Neuronal stem cell (in vitro differentiated cells): ENCODE data around the gene ZDHHC5.

ENCODE experiments used
- DNase-seq: peaks from one replicate; pipeline ENCODE4 v3.0.0-alpha.2; 2013; ENCODE audit warnings: low spot score
- H2AFZ ChIP-seq: one replicate; pipeline ENCODE4 v1.6.1; 2013; ENCODE audit warnings: mild to moderate bottlenecking, low read length, inconsistent platforms
- H2AK5ac ChIP-seq: 2 replicates; pipeline ENCODE4 v1.6.1; 2013; ENCODE audit warnings: low read depth, mild to moderate bottlenecking, inconsistent platforms, low read length, moderate library complexity, mixed read lengths
- H2BK120ac ChIP-seq: 2 replicates; pipeline ENCODE4 v1.6.1; 2013; ENCODE audit warnings: low read depth, mild to moderate bottlenecking, inconsistent platforms, low read length, moderate library complexity, mixed read lengths
- H2BK12ac ChIP-seq: one replicate; pipeline ENCODE4 v1.6.1; 2013; ENCODE audit warnings: low read length, inconsistent platforms
- H2BK15ac ChIP-seq: 2 replicates; pipeline ENCODE4 v1.6.1; 2013; ENCODE audit warnings: mild to moderate bottlenecking, low read length, inconsistent platforms, mixed read lengths
- H2BK5ac ChIP-seq: one replicate; pipeline ENCODE4 v1.6.1; 2013; ENCODE audit warnings: inconsistent platforms, mild to moderate bottlenecking, low read length, moderate library complexity
- H3K14ac ChIP-seq: one replicate; pipeline ENCODE4 v1.6.1; 2013; ENCODE audit warnings: low read length, inconsistent platforms
- H3K18ac ChIP-seq: 2 replicates; pipeline ENCODE4 v1.6.1; 2013; ENCODE audit warnings: low read length, inconsistent platforms
- H3K23ac ChIP-seq: 2 replicates; pipeline ENCODE4 v1.6.1; 2013; ENCODE audit warnings: low read depth, mild to moderate bottlenecking, mixed read lengths, low read length, inconsistent platforms; ENCODE audit not compliant: poor library complexity
- H3K27ac ChIP-seq: replicated peaks from 3 replicates; pipeline ENCODE4 v1.5.1; 2013; ENCODE audit warnings: low read length, inconsistent platforms
- H3K27me3 ChIP-seq, 3 experiments: 2 replicates each; pipeline ENCODE4 v1.6.1; 2013; ENCODE audit warnings: low read length in 3 of 3, mild to moderate bottlenecking in 2 of 3, inconsistent platforms in 1 of 3, low read depth in 1 of 3, mixed read lengths in 1 of 3, moderate library complexity in 1 of 3; ENCODE audit not compliant: control insufficient read depth in 3 of 3, insufficient read depth in 3 of 3
- H3K36me3 ChIP-seq, 2 donors: replicated peaks in 1 of 2; 2 replicates each; pipeline ENCODE4 v1.6.1; 2013; ENCODE audit warnings: low read length in 2 of 2; ENCODE audit not compliant: control insufficient read depth in 2 of 2, insufficient read depth in 2 of 2
- H3K4ac ChIP-seq: 2 replicates; pipeline ENCODE4 v1.6.1; 2013; ENCODE audit warnings: inconsistent platforms, mild to moderate bottlenecking, low read length, moderate library complexity
- H3K4me1 ChIP-seq, 2 donors: 1 replicate in 1 of 2; 2 replicates in 1 of 2; pipeline ENCODE4 v1.6.1; 2013; ENCODE audit warnings: low read length in 2 of 2, low read depth in 1 of 2; ENCODE audit not compliant: control insufficient read depth in 2 of 2, insufficient read depth in 1 of 2
- H3K4me2 ChIP-seq: one replicate; pipeline ENCODE4 v1.6.1; 2013; ENCODE audit warnings: mild to moderate bottlenecking, low read length, inconsistent platforms; ENCODE audit not compliant: insufficient read depth, poor library complexity, severe bottlenecking
- H3K4me3 ChIP-seq, 2 donors: 2 replicates each; pipeline ENCODE4 v1.5.1; 2013; ENCODE audit warnings: low read length in 2 of 2, mild to moderate bottlenecking in 2 of 2, inconsistent platforms in 1 of 2, moderate library complexity in 1 of 2
- H3K79me1 ChIP-seq: one replicate; pipeline ENCODE4 v1.6.1; 2013; ENCODE audit warnings: low read depth, mild to moderate bottlenecking, inconsistent platforms, low read length, moderate library complexity
- H3K9ac ChIP-seq: one replicate; pipeline ENCODE4 v1.6.1; 2013; ENCODE audit warnings: mild to moderate bottlenecking, low read depth, low read length, inconsistent platforms; ENCODE audit not compliant: poor library complexity
- H3K9me3 ChIP-seq, 2 donors: replicated peaks in 1 of 2; 2 replicates each; pipeline versions ENCODE3 to v1.6.1; 2013; ENCODE audit warnings: low read length in 2 of 2, mild to moderate bottlenecking in 2 of 2, inconsistent platforms in 1 of 2, low read depth in 1 of 2, mixed read lengths in 1 of 2, moderate library complexity in 1 of 2; ENCODE audit not compliant: control insufficient read depth in 2 of 2, insufficient read depth in 1 of 2
- H4K8ac ChIP-seq: one replicate; pipeline ENCODE4 v1.6.1; 2013; ENCODE audit warnings: low read depth, mild to moderate bottlenecking, inconsistent platforms, low read length, moderate library complexity
- H4K91ac ChIP-seq: one replicate; pipeline ENCODE4 v1.6.1; 2013; ENCODE audit warnings: low read length, low read depth, mild to moderate bottlenecking, inconsistent platforms; ENCODE audit not compliant: poor library complexity
- WGBS, 2 donors: extraction: QIAGEN DNeasy Blood & Tissue Kit; methylation state at CpG; one replicate each; pipeline ENCODE4 v1.1.7; 2013; ENCODE audit warnings: missing lambda C conversion rate in 2 of 2, mixed read lengths in 1 of 2; ENCODE audit not compliant: insufficient read length in 2 of 2, insufficient replicate concordance in 1 of 2; ENCODE audit errors: extremely low coverage in 2 of 2; 5-methylcytosine and 5-hydroxymethylcytosine counted together

The ZDHHC5 gene

DNA sequence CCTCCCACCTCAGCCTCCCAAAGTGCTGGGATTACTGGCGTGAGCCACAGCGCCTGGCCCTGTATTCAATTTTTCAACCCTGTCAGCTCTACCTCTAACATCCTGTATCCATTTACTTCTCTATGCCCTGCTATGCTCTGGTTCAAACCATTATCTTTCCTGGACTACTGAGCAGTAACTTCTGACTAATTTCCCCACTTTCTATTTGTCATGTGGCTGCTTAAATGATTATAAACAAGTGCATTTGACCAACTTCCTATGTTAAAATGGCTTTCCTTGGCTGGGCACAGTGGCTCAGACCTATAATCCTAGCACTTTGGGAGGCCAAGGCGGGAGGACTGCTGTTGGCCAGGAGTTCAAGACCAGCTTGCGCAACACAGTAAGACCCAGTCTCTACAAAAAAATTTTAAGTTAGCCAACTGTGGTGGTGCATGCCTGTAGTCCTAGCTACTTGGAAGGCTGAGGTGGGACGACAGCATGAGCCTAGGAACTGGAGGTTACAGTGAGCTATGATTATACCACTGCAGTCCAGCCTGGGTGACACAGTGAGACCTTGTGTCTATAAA is 42.0 kb downstream of the ZDHHC5 start:
- H3K4me1 ChIP-seq, result peaks cover 6 to 12% of the 10 kb centered on the region in 2 donors
- no peak overlapping the region for H4K91ac ChIP-seq
- peaks cover under 1 to 47% of the 10 kb centered on the region in 2 donors for H3K36me3 ChIP-seq
- no peak overlapping the region for H4K8ac ChIP-seq
- H3K14ac ChIP-seq, result no peak overlapping the region
- H2BK12ac ChIP-seq, result no peak overlapping the region
- no peak overlapping the region for H3K27ac ChIP-seq
- no peak overlapping the region for H3K18ac ChIP-seq
- no peak overlapping the region for H3K4me3 ChIP-seq
- H3K4me2 ChIP-seq, result no peak overlapping the region
- no CpG with 5 or more reads among the region's 5 CpGs for WGBS, 2 donors
- H3K79me1 ChIP-seq, result peaks cover 12% of the 10 kb centered on the region
- H3K9ac ChIP-seq, result no peak overlapping the region
- H3K27me3 ChIP-seq, result no peaks in the 10 kb centered on the region
- H2BK120ac ChIP-seq, result no peak overlapping the region
- no peak overlapping the region for H2AK5ac ChIP-seq
- no peak overlapping the region for H3K23ac ChIP-seq
- H2BK15ac ChIP-seq, result no peak overlapping the region
- H3K4ac ChIP-seq, result no peak overlapping the region
- no peaks in the 10 kb centered on the region for H3K9me3 ChIP-seq
- H2AFZ ChIP-seq, result no peak overlapping the region
- no peak overlapping the region for H2BK5ac ChIP-seq
- DNase-seq, result no peak

- Histone ChIP-seq H2AK5ac (peak within 1 kb of the TSS; percentile 19), H4K91ac (no peak within 1 kb of the TSS), H2BK120ac (no peak within 1 kb of the TSS), H3K14ac (peak within 1 kb of the TSS; percentile 72), H3K27ac (peak within 1 kb of the TSS; percentile 89), H3K4me1 (peaks cover 6 to 12% of the 10 kb centered on the region in 2 donors), H4K8ac (peak within 1 kb of the TSS; percentile 70), H3K36me3 (peaks cover 0 to 30% of the 10 kb centered on the region in 2 donors), H2AFZ (peak within 1 kb of the TSS; percentile 94), H3K9me3 (no peaks in the 10 kb centered on the region), H3K4me3 (peak within 1 kb of the TSS; percentile 92 to 97), H3K4ac (peak within 1 kb of the TSS; percentile 87), H3K18ac (peak within 1 kb of the TSS; percentile 97), H2BK5ac (peak within 1 kb of the TSS; percentile 90), H3K4me2 (peak within 1 kb of the TSS; percentile 82), H2BK15ac (peak within 1 kb of the TSS; percentile 63), H3K23ac (peak within 1 kb of the TSS; percentile 67), H2BK12ac (peak within 1 kb of the TSS; percentile 44), H3K9ac (peak within 1 kb of the TSS; percentile 98), H3K27me3 (no peaks in the 10 kb centered on the region), H3K79me1 (peaks cover 12% of the 10 kb centered on the region)
- peak; percentile 82 for DNase-seq
- no CpG with 5 or more reads among the region's 51 CpGs for WGBS, 2 donors
These were observed 43.7 kb downstream of the ZDHHC5 start, which contains the start of gene MED19 for GRCh38 chr11:57711414-57712255. Gene MED19 (minus strand): TSS chr11:57712215. CDS start chr11:57712179, 36 bp downstream.

DNA sequence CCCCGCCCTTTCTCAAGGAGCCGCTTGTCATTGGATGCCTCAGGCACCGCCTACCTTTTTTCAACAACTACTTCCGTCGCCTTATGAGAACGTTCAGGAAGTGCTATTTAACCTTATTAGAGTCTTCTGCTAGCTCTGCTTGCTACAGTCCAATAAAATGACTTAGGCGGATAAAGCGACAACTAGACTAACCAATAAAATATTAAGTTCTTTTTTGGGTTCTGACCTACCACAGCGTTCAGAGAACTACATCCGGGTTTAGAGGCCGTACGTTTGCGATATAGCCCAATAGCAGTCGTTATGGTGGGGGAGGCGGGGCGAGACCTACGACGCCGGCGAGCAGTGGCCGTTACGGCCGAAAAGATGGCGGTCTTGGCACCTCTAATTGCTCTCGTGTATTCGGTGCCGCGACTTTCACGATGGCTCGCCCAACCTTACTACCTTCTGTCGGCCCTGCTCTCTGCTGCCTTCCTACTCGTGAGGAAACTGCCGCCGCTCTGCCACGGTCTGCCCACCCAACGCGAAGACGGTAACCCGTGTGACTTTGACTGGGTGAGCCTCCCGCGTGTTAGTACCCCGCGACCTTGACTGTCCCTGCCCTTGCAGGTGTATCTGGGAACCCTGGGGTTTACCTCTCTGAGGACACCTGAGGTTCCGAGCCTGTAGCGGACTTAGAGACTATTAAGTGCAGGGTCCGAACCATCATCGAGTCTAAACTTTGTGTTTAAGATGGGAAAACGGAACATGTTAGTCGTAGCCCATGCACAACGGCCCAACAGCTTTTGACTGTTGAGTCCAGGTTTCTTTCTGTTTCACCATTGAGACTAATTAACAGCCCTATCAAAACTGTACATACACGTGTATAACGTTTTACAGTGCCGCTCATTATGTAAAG is 44.6 kb downstream of the ZDHHC5 start, which contains the start of gene TMX2:
TMX2 (plus strand) TSS at position 338 of the 895 bp plus-strand sequence; CDS start at position 364, 26 bp downstream.
- H2AK5ac ChIP-seq, result peak within 1 kb of the TSS; percentile 19
- no CpG with 5 or more reads among the region's 53 CpGs for WGBS, 2 donors
- H3K4me3 ChIP-seq, result peak within 1 kb of the TSS; percentile 92 to 97
- peak within 1 kb of the TSS; percentile 97 for H3K18ac ChIP-seq
- peak; percentile 96 for DNase-seq
- peak within 1 kb of the TSS; percentile 44 for H2BK12ac ChIP-seq
- peak within 1 kb of the TSS; percentile 90 for H2BK5ac ChIP-seq
- peak within 1 kb of the TSS; percentile 63 for H2BK15ac ChIP-seq
- peaks cover 0 to 25% of the 10 kb centered on the region in 2 donors for H3K36me3 ChIP-seq
- H3K79me1 ChIP-seq, result peaks cover 12% of the 10 kb centered on the region
- peak within 1 kb of the TSS; percentile 72 for H3K14ac ChIP-seq
- no peak within 1 kb of the TSS for H2BK120ac ChIP-seq
- peak within 1 kb of the TSS; percentile 70 for H4K8ac ChIP-seq
- peak within 1 kb of the TSS; percentile 89 for H3K27ac ChIP-seq
- H2AFZ ChIP-seq, result peak within 1 kb of the TSS; percentile 94
- H3K4ac ChIP-seq, result peak within 1 kb of the TSS; percentile 87
- H3K4me1 ChIP-seq, result peaks cover 6 to 12% of the 10 kb centered on the region in 2 donors
- peak within 1 kb of the TSS; percentile 82 for H3K4me2 ChIP-seq
- H3K9me3 ChIP-seq, result no peaks in the 10 kb centered on the region
- peak within 1 kb of the TSS; percentile 98 for H3K9ac ChIP-seq
- H4K91ac ChIP-seq, result no peak within 1 kb of the TSS
- H3K27me3 ChIP-seq, result no peaks in the 10 kb centered on the region
- peak within 1 kb of the TSS; percentile 67 for H3K23ac ChIP-seq
